Activated CD4-positive, alpha-beta T cell treated with anti-CD3 and anti-CD28 coated beads, Interleukin-2, amount 10 ng/mL, durations not matched to agents 7 days and 5 days (primary cell): ENCODE results near the gene PAXX. TPM values are rescaled to one million over a fixed set of nuclear protein-coding genes. Genes with fewer than 3 reads are reported as not detected.

ENCODE experiments used
- CTCF ChIA-PET: fragments of 350-600 bp; sonication (Branson Sonifier 250); formaldehyde crosslinking; loops from one replicate; lab custom pipeline; 2021; ENCODE audit warnings: antibody characterized with exemption; lab: Charles Lee
- POLR2A ChIA-PET: fragments of 350-600 bp; sonication (Branson Sonifier 250); formaldehyde crosslinking; loops from one replicate; lab custom pipeline; 2021; ENCODE audit warnings: antibody characterized with exemption; lab: Charles Lee
- DNase-seq: peaks from one replicate; pipeline ENCODE4 v3.0.0-alpha.2; 2020
- H3K27ac Mint-ChIP-seq: one replicate; pipeline ENCODE4 v1.8.0; 2021; ENCODE audit warnings: mild to moderate bottlenecking, moderate library complexity, mixed read lengths
- H3K27me3 Mint-ChIP-seq: one replicate; pipeline ENCODE4 v1.8.0; 2021; ENCODE audit warnings: mixed read lengths
- H3K36me3 Mint-ChIP-seq: one replicate; pipeline ENCODE4 v1.8.0; 2021; ENCODE audit warnings: low read depth, mixed read lengths
- H3K4me1 Mint-ChIP-seq: one replicate; pipeline ENCODE4 v1.8.0; 2021; ENCODE audit warnings: mixed read lengths
- H3K4me3 Mint-ChIP-seq: one replicate; pipeline ENCODE4 v1.8.0; 2021; ENCODE audit warnings: mild to moderate bottlenecking, moderate library complexity, mixed read lengths
- H3K9me3 Mint-ChIP-seq: one replicate; pipeline ENCODE4 v1.8.0; 2021; ENCODE audit warnings: mixed read lengths
- total RNA-seq, 2 experiments: library from RNA; stranded (reverse); gene quantifications; one replicate each; pipeline ENCODE4 v1.2.3, GENCODE V29; 2021

PAXX gene
- total RNA-seq, 2 experiments from 2014 or later = 80.2 to 98.4 TPM

DNA sequence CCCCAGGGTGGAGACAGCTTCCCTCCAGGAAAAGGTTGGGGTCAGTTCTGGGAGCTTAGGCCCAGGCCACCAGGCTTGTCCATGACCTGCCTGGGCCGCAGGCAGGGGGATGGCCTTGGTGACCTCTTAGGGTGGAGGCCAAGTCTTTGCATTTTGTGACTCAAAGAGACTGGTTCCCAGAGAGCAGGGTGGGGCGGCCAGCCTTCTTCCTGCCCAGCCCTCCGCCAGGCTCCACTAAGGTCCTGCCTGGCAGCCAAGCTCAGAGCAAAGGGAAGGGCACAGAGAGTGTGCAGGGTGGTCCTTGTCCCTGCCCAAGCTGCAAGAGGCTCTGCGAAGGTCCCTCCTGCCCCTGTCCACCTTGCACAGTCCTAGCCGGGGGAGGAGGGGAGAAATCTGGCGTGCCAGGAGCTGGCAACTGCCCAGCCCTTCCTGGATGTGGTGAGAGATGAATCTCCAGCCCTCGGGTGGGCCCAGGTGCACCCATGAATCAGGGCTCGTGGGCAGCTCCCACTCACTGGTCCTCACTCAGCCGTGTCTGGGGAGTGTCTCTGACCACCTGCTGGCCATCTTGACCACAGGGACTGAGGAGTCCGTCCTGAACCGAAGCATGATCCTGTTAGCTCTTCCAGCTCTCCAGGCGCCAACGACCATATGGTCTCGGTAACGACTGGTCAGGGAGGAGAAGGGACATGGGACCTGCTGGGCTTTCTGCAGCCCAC, 17.2 kb upstream of the PAXX start:
- peaks cover 1% of the 10 kb centered on the region for H3K27me3 Mint-ChIP-seq

DNA sequence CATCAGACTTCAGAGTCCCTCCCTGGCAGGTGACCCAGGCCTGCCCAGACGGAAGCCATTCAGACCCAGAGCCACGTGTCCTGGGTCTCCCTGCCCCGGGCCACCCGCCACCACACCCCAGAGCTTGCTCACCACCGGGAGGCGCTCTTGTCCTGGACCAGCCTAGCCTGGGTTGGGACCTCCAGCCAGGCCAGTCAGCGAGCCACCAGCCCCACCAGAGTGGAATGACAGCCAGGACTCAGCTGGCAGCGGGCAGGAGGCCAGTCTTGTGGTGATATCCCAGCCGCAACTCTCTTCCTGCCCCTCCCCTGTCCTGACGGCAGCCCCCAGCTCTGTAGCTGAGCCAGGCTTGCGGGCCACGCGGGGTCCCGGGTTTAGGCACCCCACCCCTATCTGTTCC, 16.6 kb upstream of the PAXX start:
- POLR2A ChIA-PET = no interaction called here
- Mint-ChIP-seq H3K9me3 (no peaks in the 10 kb centered on the region), H3K27me3 (peaks cover 1% of the 10 kb centered on the region), H3K27ac (peak overlapping the region; percentile 66), H3K36me3 (no peaks in the 10 kb centered on the region), H3K4me1 (peaks cover 13% of the 10 kb centered on the region), H3K4me3 (peak overlapping the region; percentile 55)
- CTCF ChIA-PET = interaction anchor here (0.6 to 3.4 kb wide), 12 partner anchors 8 to 136 kb away, joined by 3 to 15 read pairs (median 4); partner anchors contain the start of genes AJM1, C8G and FBXW5
- peak; percentile 33 for DNase-seq

More for the DNA sequence above, 17.2 kb upstream of the PAXX start:
- H3K4me3 Mint-ChIP-seq = peak overlapping the region; percentile 55
- H3K4me1 Mint-ChIP-seq = peaks cover 13% of the 10 kb centered on the region
- CTCF ChIA-PET = interaction anchor here (0.6 to 3.4 kb wide), 8 partner anchors 9 to 135 kb away, joined by 3 to 15 read pairs (median 6); partner anchors contain the start of genes C8G and FBXW5
- no peak for DNase-seq
- H3K27ac Mint-ChIP-seq = peak overlapping the region; percentile 72
- H3K9me3 Mint-ChIP-seq = no peaks in the 10 kb centered on the region
- no peaks in the 10 kb centered on the region for H3K36me3 Mint-ChIP-seq
- POLR2A ChIA-PET = no interaction called here

DNA sequence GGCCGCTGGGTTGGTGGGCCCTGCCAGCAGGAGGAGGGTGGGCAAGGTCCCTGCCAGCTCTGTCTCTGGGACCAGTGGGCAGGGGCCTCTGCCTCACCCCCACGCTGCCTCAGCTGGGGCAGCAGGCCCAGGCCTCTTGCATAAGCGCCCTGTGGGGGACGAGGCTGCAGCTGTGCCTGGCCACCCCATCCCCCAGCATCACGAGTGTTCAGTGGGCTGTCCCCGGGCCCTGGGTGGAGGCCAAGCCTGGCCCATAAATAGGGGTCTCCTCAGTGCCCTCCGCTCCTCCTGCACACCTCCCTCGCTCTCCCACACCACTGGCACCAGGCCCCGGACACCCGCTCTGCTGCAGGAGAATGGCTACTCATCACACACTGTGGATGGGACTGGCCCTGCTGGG, 15.0 kb upstream of the PAXX start, which contains the start of gene PTGDS:
TSS of gene PTGDS (plus strand) at position 282 of the 400 bp plus-strand sequence. CDS start at position 357, 75 bp downstream.
- H3K36me3 Mint-ChIP-seq = no peaks in the 10 kb centered on the region

DNA sequence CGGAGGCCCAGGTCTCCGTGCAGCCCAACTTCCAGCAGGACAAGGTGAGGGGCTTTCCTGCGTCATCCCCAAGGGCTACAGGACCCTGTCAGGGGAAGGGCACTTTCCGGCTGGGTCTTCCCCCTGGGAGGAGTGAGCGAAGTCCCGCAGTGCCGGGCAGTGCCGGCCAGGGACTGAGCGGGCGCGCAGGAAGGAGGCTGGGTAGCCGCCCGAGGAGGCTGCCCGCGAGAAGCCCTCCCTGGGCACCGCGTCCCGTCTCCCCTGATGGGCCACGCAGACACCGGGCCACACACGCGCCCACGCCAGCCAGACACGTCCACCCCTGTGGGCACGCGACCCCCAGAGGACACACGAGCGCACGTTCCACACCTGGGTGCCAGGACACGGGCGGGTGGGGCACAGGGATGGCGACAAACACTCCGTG, 14.6 kb upstream of the PAXX start:
- no peak for DNase-seq
- Mint-ChIP-seq H3K9me3 (no peaks in the 10 kb centered on the region), H3K27ac (no peak overlapping the region), H3K27me3 (peaks cover 1% of the 10 kb centered on the region), H3K4me3 (no peak overlapping the region), H3K36me3 (no peaks in the 10 kb centered on the region), H3K4me1 (peaks cover 13% of the 10 kb centered on the region)
- ChIA-PET POLR2A (no interaction called here), CTCF (interaction anchor here (0.7 to 1.2 kb wide), 3 partner anchors 9 to 32 kb away, joined by 3 to 5 read pairs (median 3); partner anchors contain the start of genes C8G, CLIC3 and FBXW5)

More for the DNA sequence above, 15.0 kb upstream of the PAXX start, which contains the start of gene PTGDS:
- Mint-ChIP-seq H3K4me1 (peaks cover 13% of the 10 kb centered on the region), H3K4me3 (no peak within 1 kb of the TSS), H3K9me3 (no peaks in the 10 kb centered on the region), H3K27ac (no peak within 1 kb of the TSS), H3K27me3 (peaks cover 1% of the 10 kb centered on the region)
- ChIA-PET POLR2A (no interaction called here), CTCF (interaction anchor here (1.1 to 3.0 kb wide), 2 partner anchors 48 to 58 kb away, joined by 3 to 15 read pairs; no protein-coding TSS in a partner anchor)
- DNase-seq = no peak

DNA sequence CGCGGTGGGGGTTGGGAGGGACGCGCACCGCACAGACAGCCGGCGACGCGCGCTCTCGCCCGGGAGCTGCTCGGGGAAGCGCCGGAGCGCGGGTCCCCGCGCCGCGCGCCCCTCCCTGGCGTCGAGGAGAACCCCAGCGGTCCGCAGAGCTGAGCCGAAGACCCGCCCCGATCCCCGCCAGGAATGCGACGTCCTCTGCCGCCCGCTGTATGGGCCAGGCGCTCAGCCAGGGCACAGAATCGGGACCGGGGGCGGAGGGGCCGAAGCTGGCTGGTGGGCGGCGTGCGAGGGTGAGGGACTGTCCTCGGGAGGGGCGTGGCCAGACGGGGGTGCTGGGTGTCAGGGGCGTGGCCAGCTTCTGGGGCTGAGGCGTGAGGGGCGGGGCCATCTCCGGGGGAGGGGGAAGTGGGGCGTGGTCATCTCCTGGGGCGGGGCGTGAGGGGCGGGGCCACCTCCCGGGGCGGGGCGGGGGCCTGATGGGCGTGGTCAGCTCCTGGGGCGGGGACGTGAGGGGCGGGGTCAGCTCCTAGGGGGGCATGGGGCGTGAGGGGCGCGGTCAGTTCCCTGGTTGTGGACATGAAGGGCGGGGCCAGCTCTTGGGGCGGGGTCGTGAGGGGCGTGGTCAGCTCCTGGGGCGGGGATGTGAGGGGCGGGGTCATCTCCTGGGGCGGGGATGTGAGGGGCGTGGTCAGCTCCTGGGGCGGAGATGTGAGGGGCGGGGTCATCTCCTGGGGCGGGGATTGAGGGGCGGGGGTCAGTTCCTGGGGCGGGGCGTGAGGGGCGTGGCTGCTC, 14.0 kb upstream of the PAXX start:
- ChIA-PET POLR2A (interaction anchor here (0.8 kb wide), 1 partner anchor 14 kb away, joined by 3 read pairs; the partner anchor contains the start of gene PAXX), CTCF (interaction anchor here (0.7 to 1.5 kb wide), 4 partner anchors 10 to 136 kb away, joined by 3 to 5 read pairs (median 4); partner anchors contain the start of genes AJM1, C8G, CLIC3 and FBXW5)
- Mint-ChIP-seq H3K9me3 (no peaks in the 10 kb centered on the region), H3K27ac (no peak overlapping the region), H3K27me3 (peaks cover 1% of the 10 kb centered on the region), H3K4me3 (no peak overlapping the region), H3K4me1 (peaks cover 13% of the 10 kb centered on the region), H3K36me3 (no peaks in the 10 kb centered on the region)
- DNase-seq = peak; percentile 75

DNA sequence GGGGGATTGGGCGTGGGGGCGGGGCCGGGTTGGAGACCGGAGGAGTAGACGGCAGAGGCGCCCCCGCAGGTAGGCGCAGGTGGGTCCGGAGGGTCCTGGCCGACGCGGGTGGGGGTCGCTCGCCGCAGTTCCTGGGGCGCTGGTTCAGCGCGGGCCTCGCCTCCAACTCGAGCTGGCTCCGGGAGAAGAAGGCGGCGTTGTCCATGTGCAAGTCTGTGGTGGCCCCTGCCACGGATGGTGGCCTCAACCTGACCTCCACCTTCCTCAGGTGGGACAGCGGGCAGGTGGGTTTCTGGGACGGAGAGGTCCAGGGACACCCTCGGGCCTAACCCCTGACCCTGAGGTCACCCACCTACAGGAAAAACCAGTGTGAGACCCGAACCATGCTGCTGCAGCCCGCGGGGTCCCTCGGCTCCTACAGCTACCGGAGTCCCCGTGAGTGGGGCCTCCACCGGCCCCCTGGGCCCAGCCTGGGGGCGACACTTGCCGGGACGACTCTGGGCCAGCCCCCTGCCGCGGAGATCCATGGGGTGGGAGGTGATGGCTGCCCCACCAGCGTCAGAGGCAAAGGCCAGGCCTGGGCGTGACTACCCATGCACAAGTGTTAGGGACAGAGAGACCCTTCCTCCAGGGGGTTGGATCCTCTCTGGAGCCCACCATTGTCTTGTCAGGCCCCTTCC, 13.2 kb upstream of the PAXX start:
- CTCF ChIA-PET = interaction anchor here (0.5 to 1.5 kb wide), 5 partner anchors 8 to 137 kb away, joined by 3 to 5 read pairs (median 5); partner anchors contain the start of genes AJM1, C8G and FBXW5
- POLR2A ChIA-PET = interaction anchor here (0.8 kb wide), 1 partner anchor 13 kb away, joined by 3 read pairs; the partner anchor contains the start of gene PAXX
- no peaks in the 10 kb centered on the region for H3K9me3 Mint-ChIP-seq
- H3K27me3 Mint-ChIP-seq = peaks cover 6% of the 10 kb centered on the region
- H3K4me1 Mint-ChIP-seq = peaks cover 15% of the 10 kb centered on the region
- no peak overlapping the region for H3K4me3 Mint-ChIP-seq
- H3K36me3 Mint-ChIP-seq = no peaks in the 10 kb centered on the region
- no peak for DNase-seq
- H3K27ac Mint-ChIP-seq = no peak overlapping the region

DNA sequence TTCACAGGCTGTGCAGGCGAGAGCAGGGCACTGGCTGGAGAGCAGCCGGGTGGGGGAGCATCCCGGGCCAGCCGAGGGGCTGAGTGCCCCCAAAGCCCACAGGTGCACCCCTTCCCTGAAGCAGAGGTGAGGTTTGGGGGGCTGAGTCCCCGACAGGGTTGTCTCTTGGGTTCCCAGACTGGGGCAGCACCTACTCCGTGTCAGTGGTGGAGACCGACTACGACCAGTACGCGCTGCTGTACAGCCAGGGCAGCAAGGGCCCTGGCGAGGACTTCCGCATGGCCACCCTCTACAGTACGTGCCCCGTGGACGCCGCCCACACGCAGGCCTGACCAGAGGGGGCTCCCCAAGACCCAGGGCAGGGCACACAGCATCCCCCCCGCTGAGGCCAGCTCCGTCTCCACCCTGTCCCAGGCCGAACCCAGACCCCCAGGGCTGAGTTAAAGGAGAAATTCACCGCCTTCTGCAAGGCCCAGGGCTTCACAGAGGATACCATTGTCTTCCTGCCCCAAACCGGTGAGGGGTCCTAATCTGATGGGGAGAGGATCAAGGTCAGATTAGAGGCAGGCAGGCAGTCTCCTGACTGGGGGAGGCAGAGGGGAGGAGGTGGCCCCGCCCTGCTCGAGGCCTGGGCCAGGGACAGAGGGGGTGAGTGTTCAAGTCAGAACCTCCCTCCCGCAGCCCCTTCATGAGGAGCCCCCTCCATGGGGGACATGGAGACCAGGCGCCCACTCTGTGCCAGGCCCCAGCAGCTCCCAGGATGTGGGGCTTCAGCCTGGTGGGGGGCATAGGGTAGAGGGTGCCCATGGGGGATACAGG, 12.2 kb upstream of the PAXX start:
- ChIA-PET CTCF (interaction anchor here (0.5 to 2.0 kb wide), 3 partner anchors 7 to 138 kb away, joined by 5 read pairs; partner anchors contain the start of genes ABCA2 and AJM1), POLR2A (no interaction called here)
- H3K27me3 Mint-ChIP-seq = peaks cover 14% of the 10 kb centered on the region

DNA sequence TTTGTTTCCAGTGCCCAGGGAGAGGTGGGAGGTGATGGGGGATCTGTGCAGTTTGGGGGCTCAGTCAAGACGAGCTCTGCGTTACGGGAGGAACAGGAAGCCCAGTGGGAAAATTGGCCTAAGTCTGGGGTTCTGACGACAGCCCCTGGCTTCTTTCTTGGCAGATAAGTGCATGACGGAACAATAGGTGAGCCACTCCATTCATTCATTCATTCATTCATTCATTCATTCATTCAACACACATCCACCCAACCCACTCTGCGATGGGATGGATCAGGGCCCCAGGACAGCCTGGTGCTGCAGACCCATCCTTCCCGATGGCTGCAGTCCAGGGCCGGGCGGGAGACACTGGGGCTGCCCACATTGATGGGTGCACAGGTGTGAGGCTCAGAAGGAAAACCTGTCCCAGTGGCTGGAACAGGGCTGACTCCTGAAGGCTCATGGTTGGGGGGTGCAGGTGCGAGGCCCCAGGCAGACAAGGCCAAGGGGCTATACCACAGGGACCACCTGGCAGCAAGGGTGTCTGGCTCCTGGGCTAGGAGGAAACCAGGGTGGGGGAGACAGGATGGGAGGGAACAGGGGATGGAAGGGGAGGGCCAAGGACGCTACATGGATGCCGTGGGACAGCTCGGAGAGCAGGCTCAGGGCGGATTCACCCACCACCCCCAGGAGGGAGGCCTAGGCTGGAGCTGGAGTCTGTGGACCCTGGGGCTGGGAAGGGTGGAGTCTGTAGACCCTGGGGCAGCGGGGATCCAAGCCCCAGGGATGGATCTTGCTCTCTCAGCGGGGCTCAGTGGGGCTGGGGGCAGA, 11.3 kb upstream of the PAXX start:
- ChIA-PET CTCF (interaction anchor here (2.0 kb wide), 1 partner anchor 48 kb away, joined by 5 read pairs; the partner anchor contains the start of gene ABCA2), POLR2A (no interaction called here)
- no peak for DNase-seq
- H3K27me3 Mint-ChIP-seq = peaks cover 17% of the 10 kb centered on the region
- H3K9me3 Mint-ChIP-seq = no peaks in the 10 kb centered on the region
- H3K27ac Mint-ChIP-seq = no peak overlapping the region
- no peaks in the 10 kb centered on the region for H3K36me3 Mint-ChIP-seq
- H3K4me3 Mint-ChIP-seq = no peak overlapping the region
- peaks cover 5% of the 10 kb centered on the region for H3K4me1 Mint-ChIP-seq

More for the DNA sequence above, 12.2 kb upstream of the PAXX start:
- H3K4me1 Mint-ChIP-seq = peaks cover 11% of the 10 kb centered on the region
- H3K27ac Mint-ChIP-seq = no peak overlapping the region
- no peak overlapping the region for H3K4me3 Mint-ChIP-seq
- H3K9me3 Mint-ChIP-seq = no peaks in the 10 kb centered on the region
- DNase-seq = no peak
- H3K36me3 Mint-ChIP-seq = no peaks in the 10 kb centered on the region

DNA sequence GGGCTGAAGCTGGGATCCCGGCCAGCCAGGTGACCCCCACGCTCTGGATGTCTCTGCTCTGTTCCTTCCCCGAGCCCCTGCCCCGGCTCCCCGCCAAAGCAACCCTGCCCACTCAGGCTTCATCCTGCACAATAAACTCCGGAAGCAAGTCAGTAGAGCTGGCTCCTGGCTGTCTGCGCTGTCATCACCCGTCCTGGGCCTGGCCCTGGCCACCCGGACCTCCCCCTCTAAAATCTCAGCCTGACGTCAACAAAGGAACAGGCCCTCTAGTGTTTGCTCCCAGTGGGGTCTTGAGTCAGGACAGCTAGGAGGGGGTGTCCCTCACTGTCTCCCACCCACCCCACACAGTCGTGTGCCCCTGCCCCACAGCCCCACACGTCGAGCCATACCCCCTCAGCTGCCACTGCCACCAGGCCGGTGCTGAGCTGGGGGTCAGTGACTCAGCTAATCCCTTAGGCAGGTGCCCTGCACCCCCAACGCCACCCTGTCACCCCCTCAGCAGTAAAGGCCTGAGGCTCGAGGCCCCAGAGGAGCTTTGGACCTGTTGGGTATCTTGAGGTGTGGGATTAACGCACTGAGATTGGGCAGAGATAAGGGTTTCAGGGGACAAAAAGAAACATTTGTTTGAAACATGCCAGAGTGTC, 10.5 kb upstream of the PAXX start:
- CTCF ChIA-PET = interaction anchor here (2.0 kb wide), 1 partner anchor 47 kb away, joined by 5 read pairs; the partner anchor contains the start of gene ABCA2
- DNase-seq = no peak

DNA sequence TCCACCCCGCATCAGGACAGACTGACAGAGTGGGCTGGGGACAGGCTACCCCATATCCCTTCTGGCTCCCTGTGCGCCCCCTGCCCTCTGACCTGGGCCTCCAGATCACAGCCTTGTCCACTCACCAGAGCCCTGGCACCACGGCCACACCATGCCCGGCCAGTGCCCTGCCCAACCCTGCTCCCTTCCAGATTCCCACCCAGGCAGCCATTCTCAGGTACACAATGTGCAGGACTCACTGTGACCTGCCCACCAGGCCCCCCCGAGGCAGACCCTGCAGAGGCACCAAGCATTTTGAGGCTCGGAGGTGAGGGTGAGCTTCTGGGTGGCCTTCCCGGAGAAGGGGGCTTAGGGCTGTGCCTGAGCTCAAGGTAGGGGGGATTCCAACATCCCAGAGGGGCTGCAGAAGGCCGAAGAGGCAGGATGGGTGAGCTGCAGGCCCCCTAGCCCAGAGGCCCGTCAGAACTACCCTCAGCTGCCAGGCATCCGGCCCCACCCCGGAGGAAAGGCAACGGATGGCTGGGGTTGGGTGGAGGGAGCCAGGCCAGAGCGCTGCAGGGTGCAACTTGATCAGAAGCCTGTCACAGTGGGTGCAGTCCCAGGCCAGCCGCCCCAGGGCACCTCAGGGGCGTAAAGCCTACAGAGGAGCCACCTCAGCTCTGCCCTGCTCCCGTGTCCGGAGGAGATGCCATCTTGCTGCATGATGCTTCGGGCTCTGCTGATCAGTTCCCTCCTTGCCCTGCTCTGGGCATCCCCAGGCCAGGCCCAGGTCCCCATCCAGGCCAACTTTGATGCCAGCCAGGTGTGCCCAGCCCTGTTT, 9.8 kb upstream of the PAXX start, which contains the start of gene LCNL1:
TSS of gene LCNL1 (plus strand) at position 762 of the 820 bp plus-strand sequence. CDS start 594 bp downstream, outside the sequence.
- H3K9me3 Mint-ChIP-seq = no peaks in the 10 kb centered on the region
- H3K4me1 Mint-ChIP-seq = peaks cover 2% of the 10 kb centered on the region
- no peak within 1 kb of the TSS for H3K4me3 Mint-ChIP-seq
- H3K27me3 Mint-ChIP-seq = peaks cover 23% of the 10 kb centered on the region
- no peaks in the 10 kb centered on the region for H3K36me3 Mint-ChIP-seq
- no peak within 1 kb of the TSS for H3K27ac Mint-ChIP-seq
- DNase-seq = no peak
- ChIA-PET POLR2A (no interaction called here), CTCF (interaction anchor here (2.0 kb wide), 1 partner anchor 46 kb away, joined by 5 read pairs; the partner anchor contains the start of gene ABCA2)

More for the DNA sequence above, 10.5 kb upstream of the PAXX start:
- Mint-ChIP-seq H3K9me3 (no peaks in the 10 kb centered on the region), H3K27me3 (peaks cover 21% of the 10 kb centered on the region), H3K36me3 (no peaks in the 10 kb centered on the region), H3K4me1 (peaks cover 3% of the 10 kb centered on the region), H3K27ac (no peak overlapping the region), H3K4me3 (no peak overlapping the region)
- POLR2A ChIA-PET = no interaction called here
